Endothelial cell of umbilical vein (primary cell): ENCODE measurements around the gene ABCD3.

Experiments used
- EZH2 ChIP-seq: IDR thresholded peaks from 2 replicates; pipeline ENCODE4 v1.6.1; 2012; ENCODE audit warnings: borderline replicate concordance, low read depth, mild to moderate bottlenecking, moderate library complexity, low read length, inconsistent platforms; ENCODE audit not compliant: severe bottlenecking
- GATA2 ChIP-seq: IDR thresholded peaks from 2 replicates; pipeline ENCODE4 v1.7.0; 2011; ENCODE audit warnings: low read depth, mild to moderate bottlenecking, moderate library complexity, mixed read lengths, low read length; ENCODE audit not compliant: insufficient read length, insufficient read depth
- JUN ChIP-seq: IDR thresholded peaks from 2 replicates; pipeline ENCODE4 v1.6.1; 2011; ENCODE audit warnings: borderline replicate concordance, low read depth; ENCODE audit not compliant: insufficient read length, insufficient read depth
- POLR2A ChIP-seq: IDR thresholded peaks from 2 replicates; pipeline ENCODE4 v1.6.1; 2012; ENCODE audit warnings: low read depth, mild to moderate bottlenecking, control low read depth, low read length
- POLR2AphosphoS5 ChIP-seq: IDR thresholded peaks from 2 replicates; pipeline ENCODE4 v1.6.1; 2012; ENCODE audit warnings: low read depth, mild to moderate bottlenecking, control low read depth, low read length, moderate library complexity; ENCODE audit not compliant: insufficient read depth
- TF ChIP-seq, protein P1 (sequence below), 2 donors: IDR thresholded peaks; 1 replicate in 1 of 2; 2 replicates in 1 of 2; pipeline ENCODE4 v1.5.1; 2011; ENCODE audit warnings: low read length in 2 of 2, mild to moderate bottlenecking in 2 of 2, moderate library complexity in 2 of 2, control low read depth in 1 of 2, inconsistent platforms in 1 of 2, low read depth in 1 of 2; ENCODE audit not compliant: insufficient read depth in 1 of 2; ENCODE audit errors: extremely low read depth in 1 of 2
- TF ChIP-seq, protein P2 (sequence below): IDR thresholded peaks from 2 replicates; pipeline ENCODE4 v1.6.1; 2011; ENCODE audit not compliant: insufficient read depth, insufficient read length

DNA sequence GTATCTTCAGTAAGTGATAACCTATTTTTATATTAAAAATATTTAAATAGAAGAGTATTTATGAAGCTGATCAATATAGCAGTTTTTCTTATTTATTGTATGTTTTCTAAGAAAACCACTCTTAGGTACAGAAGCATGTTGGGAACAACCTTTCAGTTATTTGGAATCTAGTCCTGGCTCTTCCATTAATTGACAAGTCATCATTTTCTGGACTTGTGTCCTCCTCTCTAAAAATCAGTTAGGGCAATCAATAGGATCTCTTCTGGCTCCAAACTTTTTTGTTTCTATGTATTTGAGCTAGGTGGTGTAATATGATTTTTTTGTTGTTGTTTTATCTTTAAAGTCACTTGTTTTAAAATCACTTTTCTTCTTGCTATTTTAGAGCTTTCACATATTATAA is 57.0 kb downstream of the ABCD3 start:
- TF ChIP-seq, protein P1, sequence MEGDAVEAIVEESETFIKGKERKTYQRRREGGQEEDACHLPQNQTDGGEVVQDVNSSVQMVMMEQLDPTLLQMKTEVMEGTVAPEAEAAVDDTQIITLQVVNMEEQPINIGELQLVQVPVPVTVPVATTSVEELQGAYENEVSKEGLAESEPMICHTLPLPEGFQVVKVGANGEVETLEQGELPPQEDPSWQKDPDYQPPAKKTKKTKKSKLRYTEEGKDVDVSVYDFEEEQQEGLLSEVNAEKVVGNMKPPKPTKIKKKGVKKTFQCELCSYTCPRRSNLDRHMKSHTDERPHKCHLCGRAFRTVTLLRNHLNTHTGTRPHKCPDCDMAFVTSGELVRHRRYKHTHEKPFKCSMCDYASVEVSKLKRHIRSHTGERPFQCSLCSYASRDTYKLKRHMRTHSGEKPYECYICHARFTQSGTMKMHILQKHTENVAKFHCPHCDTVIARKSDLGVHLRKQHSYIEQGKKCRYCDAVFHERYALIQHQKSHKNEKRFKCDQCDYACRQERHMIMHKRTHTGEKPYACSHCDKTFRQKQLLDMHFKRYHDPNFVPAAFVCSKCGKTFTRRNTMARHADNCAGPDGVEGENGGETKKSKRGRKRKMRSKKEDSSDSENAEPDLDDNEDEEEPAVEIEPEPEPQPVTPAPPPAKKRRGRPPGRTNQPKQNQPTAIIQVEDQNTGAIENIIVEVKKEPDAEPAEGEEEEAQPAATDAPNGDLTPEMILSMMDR (IDR thresholded peaks at IDR 0.05; ENCODE audit: extremely low read depth in 1 of 2, insufficient read depth in 1 of 2, low read depth in 1 of 2, low read length in 2 of 2), result no peak
- TF ChIP-seq POLR2AphosphoS5 (no peak), EZH2 (no peak), JUN (no peak), POLR2A (no peak), GATA2 (no peak)
- TF ChIP-seq, protein P2, sequence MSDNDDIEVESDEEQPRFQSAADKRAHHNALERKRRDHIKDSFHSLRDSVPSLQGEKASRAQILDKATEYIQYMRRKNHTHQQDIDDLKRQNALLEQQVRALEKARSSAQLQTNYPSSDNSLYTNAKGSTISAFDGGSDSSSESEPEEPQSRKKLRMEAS, result no peak
